Activated CD4-positive, alpha-beta T cell treated with anti-CD3 and anti-CD28 coated beads for 1 hour (primary cell): ENCODE data around the gene ATP6V0A4.
"Not testable (repeated sequence)": the region's sequence is repeated elsewhere in the genome, so short reads cannot be mapped to it uniquely, and the experiment has no call there.

Source experiments
- DNase-seq: peaks from one replicate; pipeline ENCODE4 v3.0.0-alpha.2; 2020

ATP6V0A4 gene

GRCh38 chr7:138797715-138798320 is at the start of gene ATP6V0A4, which contains the start of gene TMEM213:
TSS of gene ATP6V0A4 (minus strand) at chr7:138798196. CDS start at chr7:138771247, 26,949 bp downstream.
TSS of gene TMEM213 (plus strand) at chr7:138797994. CDS start at chr7:138798105, 111 bp downstream.
- no peak for DNase-seq

GRCh38 chr7:138845711-138846110 is 47.7 kb upstream of the ATP6V0A4 start:
- no peak for DNase-seq

GRCh38 chr7:138843632-138844580 is 45.9 kb upstream of the ATP6V0A4 start:
- DNase-seq = no peak

- no peak for DNase-seq
Observed at GRCh38 chr7:138842111-138842510, 44.1 kb upstream of the ATP6V0A4 start.

GRCh38 chr7:138838166-138838565 is 40.2 kb upstream of the ATP6V0A4 start:
- no peak for DNase-seq

- DNase-seq = no peak
Observed at GRCh38 chr7:138837627-138838026, 39.6 kb upstream of the ATP6V0A4 start.

GRCh38 chr7:138835087-138835486 is 37.1 kb upstream of the ATP6V0A4 start:
- no peak for DNase-seq

GRCh38 chr7:138834583-138834982 is 36.6 kb upstream of the ATP6V0A4 start:
- DNase-seq = no peak

GRCh38 chr7:138833596-138833995 is 35.6 kb upstream of the ATP6V0A4 start:
- no peak for DNase-seq

- no peak for DNase-seq
Observed at GRCh38 chr7:138832966-138833365, 35.0 kb upstream of the ATP6V0A4 start.

- DNase-seq = no peak
Observed at GRCh38 chr7:138829335-138829734, 31.3 kb upstream of the ATP6V0A4 start.

GRCh38 chr7:138828302-138828701 is 30.3 kb upstream of the ATP6V0A4 start:
- no peak for DNase-seq

GRCh38 chr7:138825049-138825721 is 27.2 kb upstream of the ATP6V0A4 start:
- DNase-seq = no peak

GRCh38 chr7:138822867-138823535 is 25.0 kb upstream of the ATP6V0A4 start:
- DNase-seq = no peak

- DNase-seq = no peak
Observed at GRCh38 chr7:138821912-138822311, 23.9 kb upstream of the ATP6V0A4 start.

GRCh38 chr7:138819625-138820024 is 21.6 kb upstream of the ATP6V0A4 start:
- no peak for DNase-seq

GRCh38 chr7:138816650-138817049 is 18.7 kb upstream of the ATP6V0A4 start:
- no peak for DNase-seq

- DNase-seq = no peak
Observed at GRCh38 chr7:138814816-138815332, 16.9 kb upstream of the ATP6V0A4 start.

GRCh38 chr7:138813945-138814344 is 15.9 kb upstream of the ATP6V0A4 start:
- no peak for DNase-seq

GRCh38 chr7:138811327-138811726 is 13.3 kb upstream of the ATP6V0A4 start:
- DNase-seq = not testable (repeated sequence)

GRCh38 chr7:138809346-138809745 is 11.3 kb upstream of the ATP6V0A4 start:
- DNase-seq = no peak

GRCh38 chr7:138804618-138805017 is 6.6 kb upstream of the ATP6V0A4 start:
- no peak for DNase-seq

- no peak for DNase-seq
Observed at GRCh38 chr7:138802706-138803105, 4.7 kb upstream of the ATP6V0A4 start.
